ENCODE results near the gene MAGT1. TPM values are rescaled to one million over a fixed set of nuclear protein-coding genes. Genes with fewer than 3 reads are reported as not detected.
"Not testable (repeated sequence)": the region's sequence is repeated elsewhere in the genome, so short reads cannot be mapped to it uniquely, and the experiment has no call there.

The MAGT1 gene
- total RNA-seq, 5 donors from 2014 or later (not counting 1 experiment from before 2014, with no cell fraction given): 32.9 to 40.5 (median 35.5) TPM

DNA sequence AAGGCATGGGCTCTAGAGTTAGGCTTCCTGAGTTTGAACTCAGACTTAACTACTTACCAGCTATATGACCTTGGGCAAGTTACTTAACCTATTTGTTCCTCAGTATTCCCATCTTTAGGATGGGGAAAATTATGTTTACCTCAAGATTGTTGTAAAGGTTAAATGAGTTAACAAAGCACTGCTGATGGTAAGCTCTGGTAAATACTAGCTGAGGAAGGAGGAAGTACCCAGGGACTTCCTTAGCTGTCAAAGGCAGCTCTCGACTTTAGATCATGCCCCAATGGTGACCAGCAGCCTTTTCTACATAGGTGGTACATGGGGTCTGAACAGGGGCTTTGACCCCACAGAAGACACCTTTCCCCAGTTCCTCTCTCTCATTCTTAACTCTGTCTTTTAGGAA lies 35.3 kb upstream of the MAGT1 start:
- H3K9me3 ChIP-seq: no peaks in the 10 kb centered on the region
- no peak overlapping the region for H3K4me3 ChIP-seq (ENCODE audit: control insufficient read depth in 1 of 2, extremely low read depth in 1 of 2, low read length in 1 of 2)
- H3K4me3 Mint-ChIP-seq: no peak overlapping the region
- POLR2A ChIA-PET: interaction anchor here (0.5 to 0.6 kb wide), 2 partner anchors 130 to 445 kb away, joined by 3 read pairs; no protein-coding TSS in a partner anchor
- H3K4me1 Mint-ChIP-seq: peaks cover 4 to 14% (median 11%) of the 10 kb centered on the region in 3 donors
- CTCF ChIA-PET: no interaction called here
- H3K36me3 Mint-ChIP-seq: peaks cover 14% of the 10 kb centered on the region
- H3K9me3 Mint-ChIP-seq: no peaks in the 10 kb centered on the region
- no peak for DNase-seq
- H3K27me3 Mint-ChIP-seq: no peaks in the 10 kb centered on the region
- ATAC-seq (replicated peaks in 1 of 4): no peak
- no peaks in the 10 kb centered on the region for H3K4me1 ChIP-seq (ENCODE audit: control insufficient read depth in 1 of 2, extremely low read depth in 1 of 2, insufficient read depth in 2 of 2, low read length in 2 of 2)
- no CpG with 5 or more reads among the region's 1 CpG for WGBS (ENCODE audit: insufficient coverage)
- H3K36me3 ChIP-seq (ENCODE audit: control insufficient read depth in 2 of 2, extremely low read depth in 1 of 2, insufficient read depth in 1 of 2, low read length in 1 of 2): no peaks in the 10 kb centered on the region
- H3K27me3 ChIP-seq (replicated peaks in 1 of 2; ENCODE audit: control insufficient read depth in 2 of 2, extremely low read depth in 1 of 2, insufficient read depth in 2 of 2, low read length in 1 of 2): no peaks in the 10 kb centered on the region
- H3K27ac ChIP-seq (ENCODE audit: low read length): no peak overlapping the region
- H3K27ac Mint-ChIP-seq: no peak overlapping the region

DNA sequence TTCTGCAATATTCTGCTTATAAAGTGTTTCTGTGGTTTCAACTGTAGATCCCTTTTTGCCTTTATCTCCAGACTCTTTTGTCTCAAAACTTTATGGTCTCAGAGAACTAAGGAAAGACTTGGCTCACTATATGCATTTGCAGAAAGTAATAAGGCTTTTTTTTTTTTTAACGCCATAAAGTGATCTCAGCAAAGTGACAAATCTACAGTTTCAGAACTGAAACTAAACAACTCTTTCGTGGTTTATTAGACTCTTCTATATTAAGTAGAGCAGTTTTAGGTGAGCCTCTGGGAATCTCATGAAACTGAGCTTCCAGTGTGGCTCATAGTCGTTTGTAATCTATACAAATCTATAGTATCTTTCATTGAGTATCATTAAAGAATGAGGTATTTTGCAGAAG lies 30.5 kb upstream of the MAGT1 start:
- CTCF ChIA-PET: no interaction called here
- H3K4me3 ChIP-seq (ENCODE audit: control insufficient read depth in 1 of 2, extremely low read depth in 1 of 2, low read length in 1 of 2): no peak overlapping the region
- WGBS (ENCODE audit: insufficient coverage): no CpG with 5 or more reads among the region's 3 CpGs
- H3K27ac Mint-ChIP-seq: no peak overlapping the region
- H3K27me3 Mint-ChIP-seq: peaks cover 0 to 3% of the 10 kb centered on the region in 2 donors
- H3K9me3 ChIP-seq: no peaks in the 10 kb centered on the region
- H3K27me3 ChIP-seq (replicated peaks in 1 of 2; ENCODE audit: control insufficient read depth in 2 of 2, extremely low read depth in 1 of 2, insufficient read depth in 2 of 2, low read length in 1 of 2): no peaks in the 10 kb centered on the region
- H3K4me1 ChIP-seq (ENCODE audit: control insufficient read depth in 1 of 2, extremely low read depth in 1 of 2, insufficient read depth in 2 of 2, low read length in 2 of 2): no peaks in the 10 kb centered on the region
- no peaks in the 10 kb centered on the region for H3K36me3 ChIP-seq (ENCODE audit: control insufficient read depth in 2 of 2, extremely low read depth in 1 of 2, insufficient read depth in 1 of 2, low read length in 1 of 2)
- H3K27ac ChIP-seq (ENCODE audit: low read length): no peak overlapping the region
- H3K4me3 Mint-ChIP-seq: no peak overlapping the region
- no peak for ATAC-seq (replicated peaks in 1 of 4)
- POLR2A ChIA-PET: interaction anchor here (0.6 to 1.0 kb wide), 3 partner anchors 61 to 1490 kb away, joined by 3 to 4 read pairs (median 3); no protein-coding TSS in a partner anchor
- peaks cover 11% of the 10 kb centered on the region for H3K36me3 Mint-ChIP-seq
- H3K4me1 Mint-ChIP-seq: peaks cover 14 to 26% (median 16%) of the 10 kb centered on the region in 3 donors
- no peak for DNase-seq
- no peaks in the 10 kb centered on the region for H3K9me3 Mint-ChIP-seq

DNA sequence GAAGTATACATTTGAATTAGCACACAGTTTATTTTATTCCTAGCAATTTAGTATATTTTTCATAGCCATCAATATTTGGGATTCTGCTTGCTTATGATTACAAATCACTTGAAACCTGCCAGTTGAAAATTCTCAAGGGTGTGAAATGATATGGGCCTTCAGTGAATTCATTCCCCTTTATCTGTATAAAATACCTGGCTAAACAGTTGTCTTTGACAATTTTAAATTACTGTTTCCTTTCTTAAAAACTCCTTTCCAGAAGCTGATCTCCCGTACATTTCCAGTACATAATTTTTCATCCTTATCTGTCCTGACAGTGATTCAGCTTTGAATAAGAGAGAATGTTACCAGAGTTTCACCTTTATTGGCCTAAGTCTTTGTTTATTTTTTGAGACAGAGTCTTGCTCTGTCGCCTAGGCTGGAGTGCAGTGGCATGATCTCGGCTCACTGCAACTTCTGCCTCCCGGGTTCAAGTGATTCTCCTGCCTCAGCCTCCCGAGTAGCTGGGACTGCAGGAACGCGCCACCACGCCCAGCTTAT lies 29.2 kb upstream of the MAGT1 start:
- no peak overlapping the region for H3K27ac Mint-ChIP-seq
- no CpG with 5 or more reads among the region's 8 CpGs for WGBS (ENCODE audit: insufficient coverage)
- no peak for ATAC-seq (replicated peaks in 1 of 4)

DNA sequence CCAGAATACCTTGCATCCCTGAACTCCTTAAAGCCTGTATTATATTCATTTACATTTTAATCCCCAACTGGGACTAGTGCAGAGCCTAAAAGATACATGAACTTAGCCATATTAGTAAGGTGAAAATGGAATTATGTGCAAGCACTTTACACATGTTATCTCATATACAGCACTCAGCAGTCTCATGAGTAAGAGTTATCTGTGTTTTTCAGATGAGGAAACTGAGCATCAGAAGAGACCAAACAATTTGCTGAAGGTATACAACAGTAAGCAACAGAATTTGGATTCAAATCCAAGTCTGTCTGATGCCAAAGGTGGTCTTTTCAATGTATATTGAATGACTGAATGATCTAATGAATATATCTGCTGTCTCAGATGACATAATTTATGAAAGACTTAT lies 27.6 kb upstream of the MAGT1 start:
- H3K36me3 Mint-ChIP-seq: peaks cover 2% of the 10 kb centered on the region
- ATAC-seq (replicated peaks in 1 of 4) (no peak), DNase-seq (no peak)
- no peaks in the 10 kb centered on the region for H3K4me1 ChIP-seq (ENCODE audit: control insufficient read depth in 1 of 2, extremely low read depth in 1 of 2, insufficient read depth in 2 of 2, low read length in 2 of 2)
- no peaks in the 10 kb centered on the region for H3K36me3 ChIP-seq (ENCODE audit: control insufficient read depth in 2 of 2, extremely low read depth in 1 of 2, insufficient read depth in 1 of 2, low read length in 1 of 2)
- peaks cover 8 to 28% (median 22%) of the 10 kb centered on the region in 3 donors for H3K4me1 Mint-ChIP-seq
- no peak overlapping the region for H3K4me3 Mint-ChIP-seq
- no peaks in the 10 kb centered on the region for H3K27me3 ChIP-seq (replicated peaks in 1 of 2; ENCODE audit: control insufficient read depth in 2 of 2, extremely low read depth in 1 of 2, insufficient read depth in 2 of 2, low read length in 1 of 2)
- no peak overlapping the region for H3K27ac ChIP-seq (ENCODE audit: low read length)
- ChIA-PET POLR2A (no interaction called here), CTCF (interaction anchor here in 1 of 2 donors (0.5 kb wide), 1 partner anchor 101 kb away, joined by 3 read pairs; no protein-coding TSS in a partner anchor)
- no peak overlapping the region for H3K4me3 ChIP-seq (ENCODE audit: control insufficient read depth in 1 of 2, extremely low read depth in 1 of 2, low read length in 1 of 2)
- no peaks in the 10 kb centered on the region for H3K9me3 Mint-ChIP-seq
- H3K27me3 Mint-ChIP-seq: peaks cover 0 to 3% of the 10 kb centered on the region in 2 donors
- H3K9me3 ChIP-seq: no peaks in the 10 kb centered on the region
- no peak overlapping the region for H3K27ac Mint-ChIP-seq

More for the DNA sequence above, 29.2 kb upstream of the MAGT1 start:
- DNase-seq: no peak
- Mint-ChIP-seq H3K4me3 (no peak overlapping the region), H3K27me3 (peaks cover 0 to 3% of the 10 kb centered on the region in 2 donors), H3K4me1 (peaks cover 8 to 20% (median 16%) of the 10 kb centered on the region in 3 donors), H3K9me3 (no peaks in the 10 kb centered on the region), H3K36me3 (peaks cover 6% of the 10 kb centered on the region)
- CTCF ChIA-PET: no interaction called here
- no peaks in the 10 kb centered on the region for H3K9me3 ChIP-seq
- no peak overlapping the region for H3K27ac ChIP-seq (ENCODE audit: low read length)
- H3K27me3 ChIP-seq (replicated peaks in 1 of 2; ENCODE audit: control insufficient read depth in 2 of 2, extremely low read depth in 1 of 2, insufficient read depth in 2 of 2, low read length in 1 of 2): no peaks in the 10 kb centered on the region
- POLR2A ChIA-PET: interaction anchor here in 1 of 2 donors (0.6 kb wide), 1 partner anchor 1096 kb away, joined by 3 read pairs; no protein-coding TSS in a partner anchor
- no peaks in the 10 kb centered on the region for H3K4me1 ChIP-seq (ENCODE audit: control insufficient read depth in 1 of 2, extremely low read depth in 1 of 2, insufficient read depth in 2 of 2, low read length in 2 of 2)
- no peaks in the 10 kb centered on the region for H3K36me3 ChIP-seq (ENCODE audit: control insufficient read depth in 2 of 2, extremely low read depth in 1 of 2, insufficient read depth in 1 of 2, low read length in 1 of 2)
- no peak overlapping the region for H3K4me3 ChIP-seq (ENCODE audit: control insufficient read depth in 1 of 2, extremely low read depth in 1 of 2, low read length in 1 of 2)

DNA sequence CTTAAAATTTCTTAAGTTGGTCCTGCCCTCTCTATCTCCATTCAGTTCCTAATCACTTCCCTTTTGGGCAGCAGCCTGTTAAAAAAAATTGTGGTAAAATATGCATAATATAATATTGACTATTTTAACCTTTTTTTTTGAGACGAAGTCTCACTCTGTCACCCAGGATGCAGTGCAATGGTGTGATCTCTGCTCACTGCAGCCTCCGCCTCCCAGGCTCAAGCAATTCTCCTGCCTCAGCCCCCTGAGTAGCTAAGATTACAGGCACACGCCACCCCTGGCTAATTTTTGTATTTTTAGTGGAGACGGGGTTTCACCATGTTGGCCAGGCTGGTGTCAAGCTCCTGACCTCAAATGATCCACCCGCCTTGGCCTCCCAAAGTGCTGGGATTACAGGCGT lies 24.1 kb upstream of the MAGT1 start:
- H3K9me3 ChIP-seq; H3K4me3 Mint-ChIP-seq; H3K27ac Mint-ChIP-seq; H3K27ac ChIP-seq (ENCODE audit: low read length); H3K27me3 Mint-ChIP-seq; H3K4me1 ChIP-seq (ENCODE audit: control insufficient read depth in 1 of 2, extremely low read depth in 1 of 2, insufficient read depth in 2 of 2, low read length in 2 of 2); H3K27me3 ChIP-seq (replicated peaks in 1 of 2; ENCODE audit: control insufficient read depth in 2 of 2, extremely low read depth in 1 of 2, insufficient read depth in 2 of 2, low read length in 1 of 2); ATAC-seq (replicated peaks in 1 of 4); DNase-seq; POLR2A ChIA-PET; H3K36me3 Mint-ChIP-seq; H3K4me3 ChIP-seq (ENCODE audit: control insufficient read depth in 1 of 2, extremely low read depth in 1 of 2, low read length in 1 of 2); H3K36me3 ChIP-seq (ENCODE audit: control insufficient read depth in 2 of 2, extremely low read depth in 1 of 2, insufficient read depth in 1 of 2, low read length in 1 of 2); H3K9me3 Mint-ChIP-seq; CTCF ChIA-PET: not testable (repeated sequence)
- H3K4me1 Mint-ChIP-seq: peaks cover 13 to 35% (median 31%) of the 10 kb centered on the region in 3 donors
- 100% methylated on average over 1 of the region's 6 CpGs for WGBS (ENCODE audit: insufficient coverage)

DNA sequence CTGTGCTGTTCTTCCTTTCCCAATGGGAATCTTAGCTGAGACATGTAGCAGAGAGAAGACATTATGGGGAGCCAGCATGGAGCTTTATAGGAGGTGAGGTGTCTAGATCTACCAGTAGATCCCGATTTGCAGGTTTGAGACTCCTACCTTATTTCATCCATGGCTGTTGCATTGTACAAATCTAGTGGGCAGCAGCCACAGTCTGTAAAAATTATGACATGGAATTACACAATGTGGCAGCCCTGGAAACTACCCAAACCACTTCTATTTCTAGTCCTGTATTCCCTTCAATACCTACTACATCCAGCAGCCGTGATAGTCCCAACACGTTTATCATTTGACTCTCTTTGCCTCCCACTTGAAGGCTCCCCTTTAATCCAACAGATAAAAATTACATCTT lies 23.3 kb upstream of the MAGT1 start:
- POLR2A ChIA-PET: no interaction called here
- peaks cover 2% of the 10 kb centered on the region for H3K36me3 Mint-ChIP-seq
- DNase-seq: no peak
- peaks cover 0 to 3% of the 10 kb centered on the region in 2 donors for H3K27me3 Mint-ChIP-seq
- H3K4me3 ChIP-seq (ENCODE audit: control insufficient read depth in 1 of 2, extremely low read depth in 1 of 2, low read length in 1 of 2): no peak overlapping the region
- peaks cover 0 to 3% of the 10 kb centered on the region in 2 experiments for H3K4me1 ChIP-seq (ENCODE audit: control insufficient read depth in 1 of 2, extremely low read depth in 1 of 2, insufficient read depth in 2 of 2, low read length in 2 of 2)
- H3K27ac ChIP-seq (ENCODE audit: low read length): no peak overlapping the region
- H3K9me3 ChIP-seq: no peaks in the 10 kb centered on the region
- no peak overlapping the region for H3K27ac Mint-ChIP-seq
- no peak for ATAC-seq (replicated peaks in 1 of 4)
- CTCF ChIA-PET: no interaction called here
- H3K9me3 Mint-ChIP-seq: no peaks in the 10 kb centered on the region
- no peak overlapping the region for H3K4me3 Mint-ChIP-seq
- no peaks in the 10 kb centered on the region for H3K36me3 ChIP-seq (ENCODE audit: control insufficient read depth in 2 of 2, extremely low read depth in 1 of 2, insufficient read depth in 1 of 2, low read length in 1 of 2)
- H3K4me1 Mint-ChIP-seq: peaks cover 14 to 35% (median 33%) of the 10 kb centered on the region in 3 donors
- no CpG with 5 or more reads among the region's 3 CpGs for WGBS (ENCODE audit: insufficient coverage)
- no peaks in the 10 kb centered on the region for H3K27me3 ChIP-seq (replicated peaks in 1 of 2; ENCODE audit: control insufficient read depth in 2 of 2, extremely low read depth in 1 of 2, insufficient read depth in 2 of 2, low read length in 1 of 2)
